SU-DHL-6 (cell line): ENCODE measurements around the gene DTNA.

ENCODE experiments used
- H2AFZ ChIP-seq: fragments of 200-600 bp; sonication (generic); 2 replicates; pipeline ENCODE4 v1.6.1; 2014; ENCODE audit warnings: low read depth, mild to moderate bottlenecking, moderate library complexity, mixed read lengths, antibody characterized with exemption, low read length; ENCODE audit not compliant: severe bottlenecking
- H3F3A ChIP-seq: fragments of 200-600 bp; shearing (Covaris generic); 2 replicates; pipeline ENCODE4 v1.6.0; 2016; ENCODE audit warnings: antibody characterized with exemption, mild to moderate bottlenecking; ENCODE audit not compliant: insufficient read depth
- H3K27ac ChIP-seq: fragments of 200-600 bp; sonication (generic); 2 replicates; pipeline ENCODE4 v1.5.1; 2016; ENCODE audit warnings: low read depth, mild to moderate bottlenecking, low read length, moderate library complexity, mixed read lengths
- H3K27me3 ChIP-seq: fragments of 200-600 bp; sonication (generic), shearing (Covaris generic); 2 replicates; pipeline ENCODE4 v1.6.0; 2014; ENCODE audit warnings: mild to moderate bottlenecking, low read length
- H3K36me3 ChIP-seq: fragments of 200-600 bp; sonication (generic); 2 replicates; pipeline ENCODE4 v1.6.1; 2014; ENCODE audit warnings: mild to moderate bottlenecking, low read length, mixed read lengths
- H3K4me2 ChIP-seq: fragments of 300-600, 200-600 bp; shearing (Covaris generic), sonication (generic); 2 replicates; pipeline ENCODE4 v1.6.0; 2014; ENCODE audit warnings: low read length, low read depth, mild to moderate bottlenecking; ENCODE audit not compliant: poor library complexity, severe bottlenecking
- H3K4me3 ChIP-seq: fragments of 200-600 bp; sonication (generic); 2 replicates; pipeline ENCODE4 v1.5.1; 2014; ENCODE audit warnings: antibody characterized with exemption, low read length, mild to moderate bottlenecking, mixed read lengths; ENCODE audit not compliant: insufficient read depth, poor library complexity, severe bottlenecking
- H3K79me2 ChIP-seq: fragments of 200-600 bp; sonication (generic); 2 replicates; pipeline ENCODE4 v1.6.1; 2014; ENCODE audit warnings: mild to moderate bottlenecking, low read length, moderate library complexity; ENCODE audit not compliant: insufficient read depth
- H3K9ac ChIP-seq: fragments of 200-600 bp; sonication (generic); 2 replicates; pipeline ENCODE4 v1.7.0; 2014; ENCODE audit warnings: mild to moderate bottlenecking, low read length
- H3K9me2 ChIP-seq: fragments of 200-600 bp; sonication (generic); replicated peaks from 2 replicates; pipeline ENCODE4 v1.6.1; 2014; ENCODE audit warnings: low read length; ENCODE audit not compliant: insufficient read depth
- H3K9me3 ChIP-seq: fragments of 200-600 bp; sonication (generic); 2 replicates; pipeline ENCODE4 v1.6.1; 2014; ENCODE audit warnings: low read length, mixed read lengths; ENCODE audit not compliant: insufficient read depth
- H4K20me1 ChIP-seq: fragments of 200-600 bp; sonication (generic); 2 replicates; pipeline ENCODE4 v1.6.1; 2014; ENCODE audit warnings: low read depth, mild to moderate bottlenecking, antibody characterized with exemption, low read length, moderate library complexity, mixed read lengths
- EZH2phosphoT487 ChIP-seq: fragments of 200-600 bp; sonication (generic), shearing (Covaris generic); conservative IDR thresholded peaks from 2 replicates; pipeline ENCODE4 v1.6.1; 2018; ENCODE audit warnings: mild to moderate bottlenecking, antibody characterized with exemption, low read length, moderate library complexity, mixed read lengths
- TF ChIP-seq, protein P1 (sequence below): fragments of 200-600 bp; sonication (generic); IDR thresholded peaks from one replicate; pipeline ENCODE4 v1.5.1; 2017; ENCODE audit warnings: antibody characterized with exemption, mild to moderate bottlenecking, low read length, moderate library complexity; ENCODE audit not compliant: insufficient read depth, poor library complexity, severe bottlenecking

The DTNA gene

DNA sequence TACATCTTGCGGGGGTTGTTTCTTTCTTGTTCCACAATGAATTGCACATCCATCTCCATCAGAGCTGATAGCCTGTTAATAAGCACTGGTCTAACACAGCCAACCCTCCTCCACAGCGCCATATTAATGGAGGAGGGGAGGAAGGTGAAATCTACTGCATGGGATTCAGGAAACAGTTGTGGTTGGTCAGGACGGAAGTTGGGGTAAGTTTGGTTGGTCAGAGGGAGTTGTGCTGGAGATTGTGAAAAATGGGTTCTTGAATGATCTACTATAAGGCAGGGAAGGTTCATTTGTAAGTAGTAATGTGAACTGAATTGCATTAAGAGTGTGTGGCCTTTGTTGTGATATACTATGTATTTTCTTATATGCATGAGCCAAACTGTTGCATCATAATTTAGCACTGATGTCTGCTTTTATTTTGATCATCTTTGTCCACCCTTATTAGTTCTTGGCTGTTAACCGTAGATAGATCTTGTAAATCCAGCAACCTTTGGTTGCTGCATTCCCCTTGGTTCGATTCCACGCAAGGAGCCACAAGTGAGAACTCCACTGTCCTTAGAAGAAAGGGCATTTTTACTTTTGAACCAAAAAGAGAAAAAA lies 180.5 kb downstream of the DTNA start:
- no peak for TF ChIP-seq EZH2phosphoT487
- TF ChIP-seq, protein P1, sequence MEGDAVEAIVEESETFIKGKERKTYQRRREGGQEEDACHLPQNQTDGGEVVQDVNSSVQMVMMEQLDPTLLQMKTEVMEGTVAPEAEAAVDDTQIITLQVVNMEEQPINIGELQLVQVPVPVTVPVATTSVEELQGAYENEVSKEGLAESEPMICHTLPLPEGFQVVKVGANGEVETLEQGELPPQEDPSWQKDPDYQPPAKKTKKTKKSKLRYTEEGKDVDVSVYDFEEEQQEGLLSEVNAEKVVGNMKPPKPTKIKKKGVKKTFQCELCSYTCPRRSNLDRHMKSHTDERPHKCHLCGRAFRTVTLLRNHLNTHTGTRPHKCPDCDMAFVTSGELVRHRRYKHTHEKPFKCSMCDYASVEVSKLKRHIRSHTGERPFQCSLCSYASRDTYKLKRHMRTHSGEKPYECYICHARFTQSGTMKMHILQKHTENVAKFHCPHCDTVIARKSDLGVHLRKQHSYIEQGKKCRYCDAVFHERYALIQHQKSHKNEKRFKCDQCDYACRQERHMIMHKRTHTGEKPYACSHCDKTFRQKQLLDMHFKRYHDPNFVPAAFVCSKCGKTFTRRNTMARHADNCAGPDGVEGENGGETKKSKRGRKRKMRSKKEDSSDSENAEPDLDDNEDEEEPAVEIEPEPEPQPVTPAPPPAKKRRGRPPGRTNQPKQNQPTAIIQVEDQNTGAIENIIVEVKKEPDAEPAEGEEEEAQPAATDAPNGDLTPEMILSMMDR: no peak
- Histone ChIP-seq H3K9ac (no peak overlapping the region), H3K4me2 (no peak overlapping the region), H3K27ac (no peak overlapping the region), H3K4me3 (no peak overlapping the region), H2AFZ (no peak overlapping the region), H3K27me3 (no peaks in the 10 kb centered on the region), H3K79me2 (no peaks in the 10 kb centered on the region), H4K20me1 (no peaks in the 10 kb centered on the region), H3K36me3 (no peaks in the 10 kb centered on the region), H3K9me2 (no peaks in the 10 kb centered on the region), H3K9me3 (no peaks in the 10 kb centered on the region), H3F3A (no peaks in the 10 kb centered on the region)

DNA sequence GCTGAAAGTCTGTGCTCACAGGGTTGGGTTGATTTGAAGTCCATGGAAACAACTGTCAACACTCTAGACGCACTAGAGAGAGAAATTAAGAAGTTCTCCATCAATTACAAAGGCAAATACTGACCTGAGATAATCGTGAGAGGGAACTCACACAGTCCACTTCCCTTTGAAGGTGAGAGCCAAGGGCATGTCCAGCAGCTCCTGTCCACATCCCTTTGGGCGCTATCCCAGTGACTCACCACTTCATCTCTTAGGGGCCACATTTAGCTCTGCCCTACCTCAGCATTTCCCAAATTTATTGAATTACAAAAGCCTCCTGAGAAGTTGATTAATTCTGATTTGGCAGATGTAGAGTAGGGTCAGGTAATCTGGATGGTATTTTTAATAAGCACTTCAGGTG lies 182.3 kb downstream of the DTNA start:
- H3K9me3 ChIP-seq: no peaks in the 10 kb centered on the region
- no peak overlapping the region for H3K4me2 ChIP-seq
- H3K4me3 ChIP-seq: no peak overlapping the region
- no peaks in the 10 kb centered on the region for H3K79me2 ChIP-seq
- H3K27me3 ChIP-seq: no peaks in the 10 kb centered on the region
- no peaks in the 10 kb centered on the region for H3K9me2 ChIP-seq
- H3K27ac ChIP-seq: no peak overlapping the region
- TF ChIP-seq, protein P1: no peak
- TF ChIP-seq EZH2phosphoT487: no peak
- H3F3A ChIP-seq: no peaks in the 10 kb centered on the region
- H2AFZ ChIP-seq: no peak overlapping the region
- no peak overlapping the region for H3K9ac ChIP-seq
- H3K36me3 ChIP-seq: no peaks in the 10 kb centered on the region
- H4K20me1 ChIP-seq: no peaks in the 10 kb centered on the region

DNA sequence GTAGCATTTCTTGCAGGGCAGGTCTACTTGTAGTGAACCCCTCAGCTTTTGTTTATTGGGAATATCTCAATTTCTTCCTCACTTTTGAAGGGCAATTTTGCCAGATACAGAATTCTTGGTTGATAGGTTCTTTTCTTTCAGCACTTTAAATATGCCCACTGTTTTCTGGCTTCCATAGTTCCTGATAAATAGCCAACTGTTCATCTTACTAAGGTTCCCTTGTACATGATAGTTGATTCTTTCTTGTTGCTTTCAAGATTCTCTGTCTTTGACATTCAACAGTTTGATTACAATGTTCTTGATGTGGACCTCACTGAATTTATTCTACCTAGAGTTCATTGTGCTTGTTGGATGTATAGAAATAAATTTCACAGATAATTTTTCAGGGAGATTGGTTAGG lies 183.1 kb downstream of the DTNA start:
- no peak overlapping the region for H3K9ac ChIP-seq
- no peaks in the 10 kb centered on the region for H3K79me2 ChIP-seq
- no peaks in the 10 kb centered on the region for H3K27me3 ChIP-seq

More for the DNA sequence above, 183.1 kb downstream of the DTNA start:
- Histone ChIP-seq H2AFZ (no peak overlapping the region), H3K27ac (no peak overlapping the region), H3K9me3 (no peaks in the 10 kb centered on the region), H3K36me3 (no peaks in the 10 kb centered on the region), H3K4me3 (no peak overlapping the region), H3K4me2 (no peak overlapping the region), H4K20me1 (no peaks in the 10 kb centered on the region), H3F3A (no peaks in the 10 kb centered on the region), H3K9me2 (no peaks in the 10 kb centered on the region)
- TF ChIP-seq EZH2phosphoT487: no peak
- TF ChIP-seq, protein P1: no peak
